Mucosa of descending colon (tissue), 3 donors: ENCODE data around the gene DNAJC3. TPM values are rescaled to one million over a fixed set of nuclear protein-coding genes. Genes with fewer than 3 reads are reported as not detected.

Source experiments
- ATAC-seq: fragments of 200-7000 bp; cut with Tn5 transposase; one replicate; pipeline ENCODE4 v1.9.1; 2020; ENCODE audit warnings: mild to moderate bottlenecking, moderate library complexity
- DNase-seq, 3 donors: peaks; one replicate each; pipeline ENCODE4 v3.0.0-alpha.2; 2020
- H3K36me3 ChIP-seq: fragments of 200-600 bp; one replicate; pipeline ENCODE4 v1.8.0; 2021; ENCODE audit warnings: low read depth, mild to moderate bottlenecking
- H3K4me1 ChIP-seq: fragments of 200-600 bp; one replicate; pipeline ENCODE4 v1.8.0; 2021; ENCODE audit warnings: low read depth, mild to moderate bottlenecking
- H3K4me3 ChIP-seq: fragments of 200-600 bp; one replicate; pipeline ENCODE4 v1.8.0; 2021; ENCODE audit warnings: mild to moderate bottlenecking
- H3K9me3 ChIP-seq: fragments of 200-600 bp; one replicate; pipeline ENCODE4 v1.8.0; 2021; ENCODE audit warnings: mild to moderate bottlenecking
- intact Hi-C, 2 donors: fragments of 100-400 bp; cut with DNase I in 1 of 2; cut with micrococcal nuclease in 1 of 2; formaldehyde crosslinking; loops; one replicate each; pipeline versions ENCODE4 v1.11.0 to v1.11.1; 2022; cut with DNase I, micrococcal nuclease
- total RNA-seq, 3 donors: library from RNA; stranded (reverse); fragmentation: NEBNext Ultra II Directional in 2 of 3; extraction: Animal tissue kit (Norgen Biotek cat#: 25700) in 2 of 3; gene quantifications; one replicate each; pipeline versions ENCODE4 v1.2.1 to v1.2.4, GENCODE V29; 2021 to 2023
- TF ChIP-seq, protein P1 (sequence below): fragments of 200-600 bp; IDR thresholded peaks from one replicate; pipeline ENCODE4 v1.8.0; 2022; ENCODE audit warnings: antibody characterized with exemption, mild to moderate bottlenecking
- donor health status: DM: no; HTN: no; CAD: no; lungs with moderate emphysema.
- donor health status: DM: no; HTN: no; CAD: no.
- donor health status: DM: no; HTN: yes; CAD: no.

Gene DNAJC3
- total RNA-seq, 3 donors from 2014 or later, result 48.6 to 60.5 (median 55.2) TPM

- ATAC-seq, result no peak
These were observed 116.8 kb downstream of the DNAJC3 start for GRCh38 chr13:95793781-95794180.

DNA sequence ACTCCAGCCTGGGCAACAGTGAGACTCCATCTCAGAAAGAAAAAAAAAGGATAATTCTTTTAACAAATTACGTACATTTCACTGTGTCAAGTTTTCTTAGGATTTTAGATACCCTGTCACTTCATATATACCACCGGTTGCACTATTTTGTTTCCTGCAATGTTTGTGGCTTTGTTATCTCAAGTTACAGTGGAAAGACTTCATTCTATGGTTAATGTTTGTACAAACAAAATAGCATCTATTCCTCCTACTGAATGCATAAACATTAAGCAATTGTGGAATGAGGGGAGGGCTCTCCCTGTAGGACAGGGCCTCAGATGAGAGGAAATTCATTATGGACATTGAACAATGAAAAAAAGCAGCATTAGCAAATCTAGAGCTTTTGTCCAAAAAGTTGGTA, 120.1 kb downstream of the DNAJC3 start:
- H3K4me3 ChIP-seq, result no peak overlapping the region
- intact Hi-C loops, result no loop called here
- TF ChIP-seq, protein P1, sequence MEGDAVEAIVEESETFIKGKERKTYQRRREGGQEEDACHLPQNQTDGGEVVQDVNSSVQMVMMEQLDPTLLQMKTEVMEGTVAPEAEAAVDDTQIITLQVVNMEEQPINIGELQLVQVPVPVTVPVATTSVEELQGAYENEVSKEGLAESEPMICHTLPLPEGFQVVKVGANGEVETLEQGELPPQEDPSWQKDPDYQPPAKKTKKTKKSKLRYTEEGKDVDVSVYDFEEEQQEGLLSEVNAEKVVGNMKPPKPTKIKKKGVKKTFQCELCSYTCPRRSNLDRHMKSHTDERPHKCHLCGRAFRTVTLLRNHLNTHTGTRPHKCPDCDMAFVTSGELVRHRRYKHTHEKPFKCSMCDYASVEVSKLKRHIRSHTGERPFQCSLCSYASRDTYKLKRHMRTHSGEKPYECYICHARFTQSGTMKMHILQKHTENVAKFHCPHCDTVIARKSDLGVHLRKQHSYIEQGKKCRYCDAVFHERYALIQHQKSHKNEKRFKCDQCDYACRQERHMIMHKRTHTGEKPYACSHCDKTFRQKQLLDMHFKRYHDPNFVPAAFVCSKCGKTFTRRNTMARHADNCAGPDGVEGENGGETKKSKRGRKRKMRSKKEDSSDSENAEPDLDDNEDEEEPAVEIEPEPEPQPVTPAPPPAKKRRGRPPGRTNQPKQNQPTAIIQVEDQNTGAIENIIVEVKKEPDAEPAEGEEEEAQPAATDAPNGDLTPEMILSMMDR, result no peak
- H3K36me3 ChIP-seq, result no peaks in the 10 kb centered on the region
- ATAC-seq (no peak), DNase-seq (no peak)
- no peaks in the 10 kb centered on the region for H3K9me3 ChIP-seq
- no peaks in the 10 kb centered on the region for H3K4me1 ChIP-seq

More at GRCh38 chr13:95793781-95794180, 116.8 kb downstream of the DNAJC3 start:
- TF ChIP-seq, protein P1, result no peak
- Histone ChIP-seq H3K9me3 (no peaks in the 10 kb centered on the region), H3K36me3 (no peaks in the 10 kb centered on the region), H3K4me3 (no peak overlapping the region), H3K4me1 (no peaks in the 10 kb centered on the region)
- no peak for DNase-seq
- intact Hi-C loops, result no loop called here

GRCh38 chr13:95800436-95800835, 123.5 kb downstream of the DNAJC3 start:
- Histone ChIP-seq H3K4me3 (no peak overlapping the region), H3K9me3 (no peaks in the 10 kb centered on the region), H3K36me3 (no peaks in the 10 kb centered on the region), H3K4me1 (no peaks in the 10 kb centered on the region)
- no peak for DNase-seq
- TF ChIP-seq, protein P1, result no peak
- ATAC-seq, result no peak
- intact Hi-C loops, result no loop called here

- no peak for ATAC-seq
- Histone ChIP-seq H3K36me3 (no peaks in the 10 kb centered on the region), H3K4me3 (no peak overlapping the region), H3K4me1 (no peaks in the 10 kb centered on the region), H3K9me3 (peaks cover 7% of the 10 kb centered on the region)
- TF ChIP-seq, protein P1, result no peak
- DNase-seq, result no peak
- intact Hi-C loops, result no loop called here
These were observed 124.9 kb downstream of the DNAJC3 start for GRCh38 chr13:95801825-95802224.

DNA sequence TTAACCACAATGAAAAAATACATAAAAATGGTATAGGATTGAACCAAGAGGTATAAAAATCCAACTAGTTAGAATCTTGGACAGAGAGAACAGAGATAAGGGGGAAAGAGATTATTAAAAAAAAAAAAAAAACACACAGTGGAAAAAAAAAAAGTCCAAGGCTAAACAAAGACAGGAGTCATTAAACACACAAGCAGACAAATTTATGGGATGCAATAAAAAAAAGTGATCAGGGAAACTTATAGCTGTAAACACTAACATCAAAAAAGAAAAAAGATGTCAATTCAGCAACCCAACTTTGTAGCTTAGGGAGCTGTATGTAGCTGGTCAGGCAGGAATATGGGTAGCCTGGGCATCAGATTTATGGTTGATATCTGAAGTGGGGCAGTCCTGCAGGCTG, 129.0 kb downstream of the DNAJC3 start:
- ATAC-seq, result no peak
- no peak for DNase-seq
- TF ChIP-seq, protein P1, result no peak
- Histone ChIP-seq H3K9me3 (peaks cover 11% of the 10 kb centered on the region), H3K4me1 (no peaks in the 10 kb centered on the region), H3K36me3 (no peaks in the 10 kb centered on the region), H3K4me3 (no peak overlapping the region)
- intact Hi-C loops, result no loop called here

DNA sequence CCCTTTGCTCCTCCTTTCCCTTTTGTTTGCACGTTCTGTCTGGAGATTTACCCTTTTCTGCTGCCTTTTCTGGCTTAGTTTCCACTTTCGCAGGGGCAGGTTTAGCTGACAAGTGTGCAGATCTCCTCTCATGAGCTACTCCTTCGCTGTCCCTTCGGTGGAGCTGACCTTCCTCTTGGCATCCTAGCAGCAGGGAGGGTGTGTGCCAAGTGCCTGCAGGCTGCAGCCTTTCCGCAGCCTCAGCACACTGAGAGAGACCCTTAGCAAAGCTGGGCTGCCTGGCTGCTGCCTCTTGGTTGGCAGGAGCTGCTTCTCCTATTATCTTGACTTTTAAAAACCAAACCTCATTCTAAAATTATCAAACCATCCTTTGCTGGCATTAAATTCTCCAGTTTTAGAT, 132.5 kb downstream of the DNAJC3 start:
- no peak for ATAC-seq

More for the DNA sequence above, 132.5 kb downstream of the DNAJC3 start:
- peaks cover 25% of the 10 kb centered on the region for H3K9me3 ChIP-seq
- no peaks in the 10 kb centered on the region for H3K4me1 ChIP-seq
- H3K36me3 ChIP-seq, result no peaks in the 10 kb centered on the region
- no peak overlapping the region for H3K4me3 ChIP-seq
- TF ChIP-seq, protein P1, result no peak
- DNase-seq, result no peak
- intact Hi-C loops, result no loop called here
